Epithelial cell of proximal tubule (primary cell): ENCODE results near the gene PDCL3. TPM values are rescaled to one million over a fixed set of nuclear protein-coding genes. Genes with fewer than 3 reads are reported as not detected.

Experiments used
- DNase-seq: peaks from one replicate; pipeline ENCODE4 v3.0.0-alpha.2; 2011; ENCODE audit warnings: low read depth
- H3K4me3 ChIP-seq: 2 replicates; pipeline ENCODE4 v1.5.1; 2011; ENCODE audit warnings: low read depth, mild to moderate bottlenecking, low read length
- CTCF ChIP-seq: conservative IDR thresholded peaks from 2 replicates; pipeline ENCODE4 v1.5.1; 2012; ENCODE audit warnings: low read depth, mild to moderate bottlenecking, low read length
- total RNA-seq: library from RNA; depleted of rRNA; stranded (reverse); fragments of >200 nt; gene quantifications from 2 replicates; pipeline ENCODE4 v1.2.3, GENCODE V29; 2015

The PDCL3 gene
- total RNA-seq: 20.8 and 24.5 TPM in 2 replicates

- H3K4me3 ChIP-seq: peak within 1 kb of the TSS; percentile 97
- peak; percentile 95 for DNase-seq
- TF ChIP-seq CTCF: peak; percentile 14
Observed at GRCh38 chr2:100562613-100563406, at the start of gene PDCL3. Gene PDCL3, plus strand, starts transcription at chr2:100562993. Its CDS starts 75 bp downstream, at chr2:100563068.

GRCh38 chr2:100513650-100514049, 49.1 kb upstream of the PDCL3 start:
- TF ChIP-seq CTCF: no peak
- DNase-seq: no peak

GRCh38 chr2:100517556-100517955, 45.2 kb upstream of the PDCL3 start:
- no peak for TF ChIP-seq CTCF
- H3K4me3 ChIP-seq: no peak overlapping the region
- DNase-seq: no peak

More at GRCh38 chr2:100513650-100514049, 49.1 kb upstream of the PDCL3 start:
- no peak overlapping the region for H3K4me3 ChIP-seq

- TF ChIP-seq CTCF: no peak
- no peak overlapping the region for H3K4me3 ChIP-seq
- no peak for DNase-seq
Observed at GRCh38 chr2:100518801-100519200, 44.0 kb upstream of the PDCL3 start.

- no peak overlapping the region for H3K4me3 ChIP-seq
- no peak for TF ChIP-seq CTCF
- no peak for DNase-seq
Observed at GRCh38 chr2:100520224-100520623, 42.6 kb upstream of the PDCL3 start.

GRCh38 chr2:100522430-100522829, 40.4 kb upstream of the PDCL3 start:
- H3K4me3 ChIP-seq: no peak overlapping the region
- no peak for DNase-seq
- TF ChIP-seq CTCF: no peak

GRCh38 chr2:100524331-100524730, 38.5 kb upstream of the PDCL3 start:
- DNase-seq: no peak
- H3K4me3 ChIP-seq: no peak overlapping the region
- TF ChIP-seq CTCF: no peak
